GM19438 (cell line): ENCODE results near the gene PTPRD.

Source experiments
- ATAC-seq: cut with Tn5 transposase; IDR thresholded peaks from one replicate; pipeline ENCODE4 v1.9.1; 2021; ENCODE audit warnings: low read depth; ENCODE audit not compliant: unreplicated experiment

Gene PTPRD

GRCh38 chr9:8684978-8685708 is 1927.7 kb downstream of the PTPRD start:
- no peak for ATAC-seq

- ATAC-seq: no peak
These were observed 1929.3 kb downstream of the PTPRD start for GRCh38 chr9:8683496-8683895.

DNA sequence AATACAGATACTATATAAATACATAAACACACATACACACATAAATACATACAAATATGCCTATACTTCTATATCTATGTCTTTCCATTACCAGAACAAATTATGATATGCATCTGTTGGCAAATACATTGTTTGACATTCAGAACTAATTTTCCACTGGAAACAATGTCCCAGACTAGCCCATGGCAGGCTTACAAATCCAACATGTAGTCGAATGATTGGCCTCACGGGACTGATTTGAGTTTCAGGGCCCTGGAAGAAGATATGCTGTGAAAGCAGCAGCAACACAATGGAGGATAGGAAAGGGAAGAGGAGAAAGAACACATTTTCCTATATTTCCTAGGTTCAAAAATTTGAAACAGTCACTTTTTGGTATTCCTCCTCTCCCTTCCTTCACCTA is 1932.1 kb downstream of the PTPRD start:
- no peak for ATAC-seq

DNA sequence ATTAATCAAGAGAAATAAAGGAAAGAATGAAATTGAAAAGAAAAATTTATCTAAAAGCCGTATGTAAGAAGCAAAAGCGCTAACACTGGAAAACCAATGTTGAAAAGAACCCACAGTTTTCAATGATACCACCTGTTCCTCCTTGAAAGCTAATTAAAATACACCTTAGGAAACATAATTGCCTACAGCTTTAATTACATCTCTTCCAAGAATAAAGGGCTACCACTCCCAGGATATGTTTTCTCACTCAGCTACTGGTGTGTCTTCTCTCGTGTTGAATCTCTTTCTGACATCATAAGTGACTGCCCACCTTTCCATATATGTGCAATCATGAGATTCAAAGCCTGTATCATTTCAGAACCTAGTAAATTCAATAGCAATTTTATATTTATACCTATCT is 1932.6 kb downstream of the PTPRD start:
- no peak for ATAC-seq

GRCh38 chr9:8679371-8679822 is 1933.4 kb downstream of the PTPRD start:
- ATAC-seq: no peak

- no peak for ATAC-seq
These were observed 1935.1 kb downstream of the PTPRD start for GRCh38 chr9:8677741-8678140.

- ATAC-seq: no peak
These were observed 1938.3 kb downstream of the PTPRD start for GRCh38 chr9:8674536-8674935.

- ATAC-seq: no peak
These were observed 1939.0 kb downstream of the PTPRD start for GRCh38 chr9:8673830-8674229.

GRCh38 chr9:8670751-8671150 is 1942.1 kb downstream of the PTPRD start:
- ATAC-seq: no peak

DNA sequence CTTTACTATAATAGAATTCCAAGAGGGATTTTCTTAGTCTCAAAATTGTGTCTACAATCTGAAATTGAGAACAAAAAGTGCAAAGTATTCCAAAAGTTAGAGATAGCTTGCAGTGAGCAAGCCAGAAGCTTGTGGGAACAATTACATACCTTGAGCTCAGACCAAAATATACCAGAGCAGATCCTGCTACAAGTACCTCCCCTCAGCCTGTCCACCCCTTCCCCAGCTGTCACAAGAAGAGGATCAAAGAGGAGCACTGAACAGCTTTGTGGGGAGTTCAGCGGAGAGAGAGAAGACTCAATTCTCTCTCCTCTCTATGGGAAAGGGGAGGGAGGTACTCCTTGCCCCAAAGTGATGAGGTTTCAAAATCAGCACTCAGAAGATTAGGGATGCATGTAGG is 1944.1 kb downstream of the PTPRD start:
- no peak for ATAC-seq

- ATAC-seq: no peak
These were observed 1944.6 kb downstream of the PTPRD start for GRCh38 chr9:8668231-8668630.

- ATAC-seq: no peak
These were observed 1946.7 kb downstream of the PTPRD start for GRCh38 chr9:8666060-8666459.

- no peak for ATAC-seq
These were observed 1952.4 kb downstream of the PTPRD start for GRCh38 chr9:8660383-8660782.

DNA sequence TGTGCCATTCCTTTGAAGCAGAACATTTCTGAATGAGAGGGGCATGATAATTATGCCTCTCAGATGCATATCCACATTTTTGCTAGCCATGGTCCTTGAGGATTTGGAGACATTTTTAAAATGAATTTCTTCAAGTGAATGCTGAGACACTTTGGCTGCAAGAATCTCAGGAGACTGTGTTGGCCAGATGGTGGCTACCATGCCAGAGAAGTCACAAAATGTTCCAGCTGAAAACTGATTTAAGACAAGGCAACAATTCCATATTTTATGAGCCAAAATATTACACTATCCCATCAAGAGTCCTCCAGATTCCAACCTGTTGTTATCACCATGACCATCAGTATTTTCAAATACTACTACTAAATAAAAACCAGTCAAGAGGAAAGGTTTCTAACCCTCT is 1953.7 kb downstream of the PTPRD start:
- ATAC-seq: no peak

- ATAC-seq: no peak
These were observed 1957.7 kb downstream of the PTPRD start for GRCh38 chr9:8655071-8655470.

- no peak for ATAC-seq
These were observed 1958.9 kb downstream of the PTPRD start for GRCh38 chr9:8653855-8654254.

- no peak for ATAC-seq
These were observed 1959.7 kb downstream of the PTPRD start for GRCh38 chr9:8653111-8653510.

DNA sequence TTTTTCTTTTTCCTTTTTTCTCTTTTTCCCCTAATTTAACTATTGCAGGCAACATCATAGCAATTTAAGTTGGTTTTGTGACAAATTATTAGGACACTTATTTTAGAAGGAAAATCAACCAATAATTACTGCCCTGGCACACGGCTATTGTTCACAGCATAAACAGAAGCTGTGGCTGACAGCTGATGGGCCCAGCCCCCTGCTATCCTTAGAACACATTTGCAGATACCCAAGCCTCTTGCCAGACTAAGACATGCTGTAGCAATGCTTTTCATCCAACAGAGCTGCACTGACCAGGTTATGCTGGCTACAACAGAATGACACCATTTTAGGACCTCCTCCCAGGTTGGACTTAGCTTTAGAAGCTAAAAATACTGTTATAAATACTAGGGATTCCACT is 1960.5 kb downstream of the PTPRD start:
- ATAC-seq: no peak

- no peak for ATAC-seq
These were observed 1961.0 kb downstream of the PTPRD start for GRCh38 chr9:8651846-8652215.

DNA sequence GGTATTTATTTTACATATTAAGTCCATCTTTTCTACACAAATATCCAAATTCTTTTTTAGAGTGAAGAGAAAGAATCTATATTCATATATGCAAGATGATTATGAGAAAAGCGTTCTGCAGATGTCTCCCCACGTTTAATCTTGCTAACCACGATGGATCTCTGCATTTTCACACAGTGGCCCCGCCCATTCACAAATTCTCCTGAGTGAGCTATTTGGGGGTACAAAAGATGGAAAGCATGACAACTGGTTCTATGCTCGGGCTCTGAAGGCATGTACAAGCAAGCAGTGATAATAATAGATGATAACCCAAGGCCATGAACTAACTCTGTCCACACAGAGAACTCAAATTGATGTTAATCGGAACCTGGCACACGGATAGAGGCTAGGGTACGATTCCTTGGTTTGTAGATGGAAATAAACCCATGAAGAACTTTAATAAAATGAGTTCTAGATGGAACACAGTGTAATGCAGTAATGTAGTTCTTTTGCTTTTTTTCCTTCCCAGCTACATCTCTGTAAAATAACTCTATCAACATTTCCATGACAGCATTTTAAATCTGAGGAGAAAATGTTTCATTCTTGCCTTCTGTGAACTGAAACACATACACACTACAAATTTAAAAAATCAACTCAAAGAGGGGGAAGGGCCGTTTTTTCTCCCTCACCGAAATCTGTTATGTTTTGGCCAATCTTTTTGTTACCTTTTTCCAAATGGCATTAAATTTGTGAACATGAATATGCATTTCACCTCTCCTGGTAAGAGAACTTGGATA is 1961.5 kb downstream of the PTPRD start:
- ATAC-seq: no peak

GRCh38 chr9:8649807-8650206 is 1963.0 kb downstream of the PTPRD start:
- ATAC-seq: no peak

GRCh38 chr9:8649160-8649559 is 1963.6 kb downstream of the PTPRD start:
- ATAC-seq: no peak
